ENCODE measurements around the gene FOXN1. TPM values are rescaled to one million over a fixed set of nuclear protein-coding genes. Genes with fewer than 3 reads are reported as not detected.

The FOXN1 gene
- total RNA-seq, 1 experiment from 2014 or later = not detected

GRCh38 chr17:28498652-28499363 lies 7.3 kb upstream of the FOXN1 start (continued):
- TF ChIP-seq, protein P1, sequence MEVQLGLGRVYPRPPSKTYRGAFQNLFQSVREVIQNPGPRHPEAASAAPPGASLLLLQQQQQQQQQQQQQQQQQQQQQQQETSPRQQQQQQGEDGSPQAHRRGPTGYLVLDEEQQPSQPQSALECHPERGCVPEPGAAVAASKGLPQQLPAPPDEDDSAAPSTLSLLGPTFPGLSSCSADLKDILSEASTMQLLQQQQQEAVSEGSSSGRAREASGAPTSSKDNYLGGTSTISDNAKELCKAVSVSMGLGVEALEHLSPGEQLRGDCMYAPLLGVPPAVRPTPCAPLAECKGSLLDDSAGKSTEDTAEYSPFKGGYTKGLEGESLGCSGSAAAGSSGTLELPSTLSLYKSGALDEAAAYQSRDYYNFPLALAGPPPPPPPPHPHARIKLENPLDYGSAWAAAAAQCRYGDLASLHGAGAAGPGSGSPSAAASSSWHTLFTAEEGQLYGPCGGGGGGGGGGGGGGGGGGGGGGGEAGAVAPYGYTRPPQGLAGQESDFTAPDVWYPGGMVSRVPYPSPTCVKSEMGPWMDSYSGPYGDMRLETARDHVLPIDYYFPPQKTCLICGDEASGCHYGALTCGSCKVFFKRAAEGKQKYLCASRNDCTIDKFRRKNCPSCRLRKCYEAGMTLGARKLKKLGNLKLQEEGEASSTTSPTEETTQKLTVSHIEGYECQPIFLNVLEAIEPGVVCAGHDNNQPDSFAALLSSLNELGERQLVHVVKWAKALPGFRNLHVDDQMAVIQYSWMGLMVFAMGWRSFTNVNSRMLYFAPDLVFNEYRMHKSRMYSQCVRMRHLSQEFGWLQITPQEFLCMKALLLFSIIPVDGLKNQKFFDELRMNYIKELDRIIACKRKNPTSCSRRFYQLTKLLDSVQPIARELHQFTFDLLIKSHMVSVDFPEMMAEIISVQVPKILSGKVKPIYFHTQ (CRISPR knock-in tag; IDR thresholded peaks at IDR 0.05) = no peak
- TF ChIP-seq ELF4 (CRISPR knock-in tag; IDR thresholded peaks at IDR 0.05; ENCODE audit: low read depth) = no peak
- TF ChIP-seq ZNF219 (CRISPR knock-in tag; IDR thresholded peaks at IDR 0.05; ENCODE audit: borderline replicate concordance) = no peak
- TF ChIP-seq NR1H2 (CRISPR knock-in tag; IDR thresholded peaks at IDR 0.05) = no peak

GRCh38 chr17:28499364-28499664 lies 6.8 kb upstream of the FOXN1 start:
- peaks cover 29% of the 10 kb centered on the region for H3K4me1 Mint-ChIP-seq
- H3K4me3 Mint-ChIP-seq = no peak overlapping the region
- POLR2A ChIA-PET = interaction anchor here (1.1 kb wide), 1 partner anchor 8 kb away, joined by 3 read pairs; no protein-coding TSS in a partner anchor
- no peaks in the 10 kb centered on the region for H3K27me3 Mint-ChIP-seq (ENCODE audit: low read depth)
- no peak for DNase-seq (ENCODE audit: low spot score)
- no peak overlapping the region for H3K27ac Mint-ChIP-seq
- no peaks in the 10 kb centered on the region for H3K9me3 Mint-ChIP-seq
- no peak for ATAC-seq
- CTCF ChIA-PET = interaction anchor here (1.0 to 7.4 kb wide), 6 partner anchors 33 to 132 kb away, joined by 3 to 42 read pairs (median 4); partner anchors contain the start of gene ALDOC
- H3K36me3 Mint-ChIP-seq = no peaks in the 10 kb centered on the region
- no peak for TF ChIP-seq FOXJ3 (CRISPR knock-in tag; IDR thresholded peaks at IDR 0.05; ENCODE audit: borderline replicate concordance)
- TF ChIP-seq FOXP4 (CRISPR knock-in tag; IDR thresholded peaks at IDR 0.05) = no peak
- TF ChIP-seq PRDM15 (CRISPR knock-in tag; IDR thresholded peaks at IDR 0.05) = no peak
- TF ChIP-seq CREB1 (CRISPR knock-in tag; IDR thresholded peaks at IDR 0.05) = no peak
- no peak for TF ChIP-seq ESRRA (CRISPR knock-in tag; IDR thresholded peaks at IDR 0.05; ENCODE audit: borderline replicate concordance)
- TF ChIP-seq ZNF423 (CRISPR knock-in tag; IDR thresholded peaks at IDR 0.05) = no peak
- TF ChIP-seq ZNF532 (CRISPR knock-in tag; IDR thresholded peaks at IDR 0.05; ENCODE audit: borderline replicate concordance) = no peak
- TF ChIP-seq KAT7 (CRISPR knock-in tag; IDR thresholded peaks at IDR 0.05; ENCODE audit: borderline replicate concordance) = no peak
- TF ChIP-seq NR2C2 (CRISPR knock-in tag; IDR thresholded peaks at IDR 0.05) = no peak
- TF ChIP-seq IRF1 (CRISPR knock-in tag; IDR thresholded peaks at IDR 0.05) = no peak
- no peak for TF ChIP-seq ZBTB43 (CRISPR knock-in tag; IDR thresholded peaks at IDR 0.05)
- TF ChIP-seq, protein P2, sequence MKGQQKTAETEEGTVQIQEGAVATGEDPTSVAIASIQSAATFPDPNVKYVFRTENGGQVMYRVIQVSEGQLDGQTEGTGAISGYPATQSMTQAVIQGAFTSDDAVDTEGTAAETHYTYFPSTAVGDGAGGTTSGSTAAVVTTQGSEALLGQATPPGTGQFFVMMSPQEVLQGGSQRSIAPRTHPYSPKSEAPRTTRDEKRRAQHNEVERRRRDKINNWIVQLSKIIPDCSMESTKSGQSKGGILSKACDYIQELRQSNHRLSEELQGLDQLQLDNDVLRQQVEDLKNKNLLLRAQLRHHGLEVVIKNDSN (CRISPR knock-in tag; IDR thresholded peaks at IDR 0.05) = no peak
- TF ChIP-seq GTF2I (CRISPR knock-in tag; conservative IDR thresholded peaks at IDR 0.05) = no peak

Data from WTC11 (cell line).